SK-N-SH treated with all-trans-retinoic acid at 6 μM for 48 hours (cell line): ENCODE results near the gene GPC3.

Experiments
- ATAC-seq: fragments of 200-7000 bp; cut with Tn5 transposase; 3 replicates; pipeline ENCODE4 v1.9.1; 2020; ENCODE audit warnings: mild to moderate bottlenecking, moderate library complexity
- ARNTL ChIP-seq: fragments of 450-650 bp; formaldehyde crosslinking; IDR thresholded peaks from 2 replicates; pipeline ENCODE4 v1.5.0; 2020; ENCODE audit warnings: low read depth, mild to moderate bottlenecking, moderate library complexity, borderline replicate concordance
- BACH2 ChIP-seq: fragments of 250-450 bp; sonication (Bioruptor Pico); IDR thresholded peaks from 2 replicates; pipeline ENCODE4 v1.9.0; 2021; ENCODE audit warnings: mild to moderate bottlenecking, borderline replicate concordance
- CREB5 ChIP-seq: fragments of 250-450 bp; sonication (Bioruptor Pico); IDR thresholded peaks from 2 replicates; pipeline ENCODE4 v1.5.1; 2020; ENCODE audit warnings: low read depth, mild to moderate bottlenecking, moderate library complexity
- CSDC2 ChIP-seq: fragments of 250-450 bp; sonication (Bioruptor Pico); IDR thresholded peaks from 2 replicates; pipeline ENCODE4 v1.5.0; 2020; ENCODE audit warnings: mild to moderate bottlenecking, moderate library complexity
- CSRNP3 ChIP-seq: fragments of 250-450 bp; sonication (Bioruptor Pico); IDR thresholded peaks from 2 replicates; pipeline ENCODE4 v1.5.1; 2021; ENCODE audit warnings: mild to moderate bottlenecking, moderate library complexity
- GLIS3 ChIP-seq: fragments of 250-450 bp; sonication (Bioruptor Pico); IDR thresholded peaks from 2 replicates; pipeline ENCODE4 v1.5.0; 2020; ENCODE audit warnings: mild to moderate bottlenecking, moderate library complexity
- OSR1 ChIP-seq: fragments of 250-450 bp; sonication (Bioruptor Pico); IDR thresholded peaks from 2 replicates; pipeline ENCODE4 v1.8.0; 2022; ENCODE audit warnings: moderate library complexity, mild to moderate bottlenecking, inconsistent platforms
- PATZ1 ChIP-seq: fragments of 250-450 bp; sonication (Bioruptor Pico); IDR thresholded peaks from 2 replicates; pipeline ENCODE4 v1.8.0; 2020; ENCODE audit warnings: mild to moderate bottlenecking, moderate library complexity, borderline replicate concordance
- POU6F1 ChIP-seq: fragments of 250-450 bp; sonication (Bioruptor Pico); IDR thresholded peaks from 2 replicates; pipeline ENCODE4 v1.8.0; 2021; ENCODE audit warnings: low read depth, mild to moderate bottlenecking, moderate library complexity, borderline replicate concordance
- SNAI2 ChIP-seq: fragments of 250-450 bp; sonication (Bioruptor Pico); IDR thresholded peaks from 2 replicates; pipeline ENCODE4 v1.5.0; 2020; ENCODE audit warnings: mild to moderate bottlenecking, moderate library complexity
- TCF4 ChIP-seq: fragments of 250-450 bp; sonication (Bioruptor Pico); IDR thresholded peaks from 2 replicates; pipeline ENCODE4 v1.8.0; 2021; ENCODE audit warnings: mild to moderate bottlenecking, moderate library complexity, borderline replicate concordance
- TSHZ2 ChIP-seq: fragments of 250-450 bp; sonication (Bioruptor Pico); IDR thresholded peaks from 2 replicates; pipeline ENCODE4 v1.5.0; 2020; ENCODE audit warnings: mild to moderate bottlenecking, moderate library complexity
- ZC3H10 ChIP-seq: fragments of 250-450 bp; sonication (Bioruptor Pico); IDR thresholded peaks from 2 replicates; pipeline ENCODE4 v1.5.1; 2021; ENCODE audit warnings: mild to moderate bottlenecking, moderate library complexity
- ZFP30 ChIP-seq: fragments of 450-650 bp; formaldehyde crosslinking; IDR thresholded peaks from 2 replicates; pipeline ENCODE4 v1.5.0; 2022; ENCODE audit warnings: mild to moderate bottlenecking, moderate library complexity
- ZNF8 ChIP-seq: fragments of 450-650 bp; formaldehyde crosslinking; IDR thresholded peaks from 2 replicates; pipeline ENCODE4 v1.5.0; 2020; ENCODE audit warnings: mild to moderate bottlenecking, moderate library complexity

The GPC3 gene

GRCh38 chrX:133804072-133804471 lies 181.3 kb downstream of the GPC3 start:
- no peak for ATAC-seq
- no peak for TF ChIP-seq PATZ1 (CRISPR knock-in tag)
- no peak for TF ChIP-seq CSRNP3 (CRISPR knock-in tag)
- no peak for TF ChIP-seq CREB5 (CRISPR knock-in tag)
- TF ChIP-seq BACH2 (CRISPR knock-in tag): no peak
- no peak for TF ChIP-seq SNAI2
- no peak for TF ChIP-seq TSHZ2 (CRISPR knock-in tag)
- TF ChIP-seq OSR1: no peak
- TF ChIP-seq TCF4 (CRISPR knock-in tag): no peak
- no peak for TF ChIP-seq GLIS3 (CRISPR knock-in tag)
- no peak for TF ChIP-seq ZFP30 (CRISPR knock-in tag)

- no peak for TF ChIP-seq PATZ1 (CRISPR knock-in tag)
- no peak for TF ChIP-seq ZC3H10 (CRISPR knock-in tag)
- TF ChIP-seq ZNF8 (CRISPR knock-in tag): no peak
- no peak for TF ChIP-seq ZFP30 (CRISPR knock-in tag)
- no peak for TF ChIP-seq BACH2 (CRISPR knock-in tag)
- TF ChIP-seq TSHZ2 (CRISPR knock-in tag): no peak
- no peak for TF ChIP-seq CSDC2 (CRISPR knock-in tag)
- ATAC-seq: no peak
Observed at GRCh38 chrX:133796282-133796681, 189.1 kb downstream of the GPC3 start.

GRCh38 chrX:133794126-133794525 lies 191.3 kb downstream of the GPC3 start:
- ATAC-seq: no peak
- TF ChIP-seq ARNTL (CRISPR knock-in tag): no peak
- TF ChIP-seq POU6F1 (CRISPR knock-in tag): no peak
- no peak for TF ChIP-seq BACH2 (CRISPR knock-in tag)
- TF ChIP-seq ZC3H10 (CRISPR knock-in tag): no peak
- no peak for TF ChIP-seq ZNF8 (CRISPR knock-in tag)
